ENCODE data around the gene KCNH2. TPM values are rescaled to one million over a fixed set of nuclear protein-coding genes. Genes with fewer than 3 reads are reported as not detected.
A peak's percentile ranks its signal among the peaks of the same experiment; 100 is the strongest.

KCNH2 gene
- total and polyA plus RNA-seq, 2 of the 13 experiments (the other 11 are each of a cell fraction or from before 2014, with no cell fraction given) = 0.09 to 0.11 TPM

DNA sequence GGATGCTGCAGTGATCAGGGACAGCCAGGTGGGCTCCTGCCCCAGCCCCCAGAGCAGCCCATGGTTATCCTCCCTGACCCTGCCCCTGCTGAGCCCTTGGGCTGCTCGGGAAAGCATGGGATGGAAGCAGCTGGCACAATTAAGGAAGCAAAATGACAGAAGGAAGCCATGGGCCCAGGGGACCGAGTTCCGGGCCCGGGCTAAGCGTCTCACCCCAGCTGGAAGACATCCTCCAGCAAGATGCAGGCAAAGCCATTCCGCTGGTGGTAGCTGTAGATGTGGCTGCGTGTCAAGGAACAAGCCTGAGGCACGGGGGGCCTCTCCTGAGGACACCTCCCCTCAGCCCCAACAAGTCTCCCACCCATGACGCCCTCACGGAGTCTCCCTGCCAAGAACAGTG is 45.1 kb upstream of the KCNH2 start:
- Histone ChIP-seq H3K4me2 (ENCODE audit: low read depth, low read length) (no peak overlapping the region), H3K27me3 (ENCODE audit: control insufficient read depth in 1 of 2, insufficient read depth in 2 of 2, low read length in 2 of 2) (peaks cover 19 to 71% of the 10 kb centered on the region in 2 experiments), H4K20me1 (ENCODE audit: insufficient read depth, low read length) (no peaks in the 10 kb centered on the region), H3K36me3 (replicated peaks in 1 of 2; ENCODE audit: control insufficient read depth in 1 of 2, insufficient read depth in 2 of 2, low read length in 2 of 2) (no peaks in the 10 kb centered on the region), H3K9me3 (ENCODE audit: low read length) (no peaks in the 10 kb centered on the region), H3K9ac (ENCODE audit: insufficient read depth, low read depth, low read length) (no peak overlapping the region), H3K4me3 (replicated peaks in 1 of 3; ENCODE audit: insufficient read depth in 1 of 3, low read depth in 2 of 3, low read length in 3 of 3) (no peak overlapping the region), H2AFZ (ENCODE audit: low read length) (no peak overlapping the region), H3K4me1 (ENCODE audit: insufficient read depth, low read length) (peaks cover 44% of the 10 kb centered on the region), H3K79me2 (ENCODE audit: insufficient read depth, low read length) (no peaks in the 10 kb centered on the region), H3K27ac (ENCODE audit: extremely low read length, insufficient read depth, low read length) (no peak overlapping the region)
- WGBS (ENCODE audit: low lambda C conversion rate) = 32% methylated on average over 5 of the region's 10 CpGs
- no TSS peak for BruUV-seq (replicated peaks)
- CTCF ChIA-PET (ENCODE audit: low intra/inter-chr PET ratio, low total read pairs) = no interaction called here
- intact Hi-C loops (cut with micrococcal nuclease; ENCODE audit: unreplicated experiment) (loop anchor here (10.0 kb wide), 1 partner anchor 1408 kb away; no protein-coding TSS in a partner anchor), in situ Hi-C loops (cut with HindIII; ENCODE audit: extremely low pct_ligation_motif_present, low pct_unique_long_range_greater_than_20kb) (no loop called here)
- ATAC-seq = no peak
- POLR2A ChIA-PET = no interaction called here
- no peak for DNase-seq (ENCODE audit: low spot score)
- TF ChIP-seq KLF16 (CRISPR knock-in tag; IDR thresholded peaks at IDR 0.05) = no peak
- TF ChIP-seq ZNF839 (CRISPR knock-in tag; IDR thresholded peaks at IDR 0.05; ENCODE audit: borderline replicate concordance) = no peak
- 0 out of 2 replicates have a peak, but pooled peaks have one; percentile 4 for TF ChIP-seq ZBTB7A (CRISPR knock-in tag; IDR thresholded peaks at IDR 0.05)
- TF ChIP-seq THAP7 (CRISPR knock-in tag; IDR thresholded peaks at IDR 0.05) = no peak
- FAIRE-seq = no peak

GRCh38 chr7:151020231-151020630 is 42.1 kb upstream of the KCNH2 start:
- H3K9ac ChIP-seq (ENCODE audit: insufficient read depth, low read depth, low read length) = no peak overlapping the region
- H3K9me3 ChIP-seq (ENCODE audit: low read length) = no peaks in the 10 kb centered on the region
- H3K36me3 ChIP-seq (replicated peaks in 1 of 2; ENCODE audit: control insufficient read depth in 1 of 2, insufficient read depth in 2 of 2, low read length in 2 of 2) = no peaks in the 10 kb centered on the region
- no peak for TF ChIP-seq ZNF879 (CRISPR knock-in tag; IDR thresholded peaks at IDR 0.05)
- TF ChIP-seq, protein P1, sequence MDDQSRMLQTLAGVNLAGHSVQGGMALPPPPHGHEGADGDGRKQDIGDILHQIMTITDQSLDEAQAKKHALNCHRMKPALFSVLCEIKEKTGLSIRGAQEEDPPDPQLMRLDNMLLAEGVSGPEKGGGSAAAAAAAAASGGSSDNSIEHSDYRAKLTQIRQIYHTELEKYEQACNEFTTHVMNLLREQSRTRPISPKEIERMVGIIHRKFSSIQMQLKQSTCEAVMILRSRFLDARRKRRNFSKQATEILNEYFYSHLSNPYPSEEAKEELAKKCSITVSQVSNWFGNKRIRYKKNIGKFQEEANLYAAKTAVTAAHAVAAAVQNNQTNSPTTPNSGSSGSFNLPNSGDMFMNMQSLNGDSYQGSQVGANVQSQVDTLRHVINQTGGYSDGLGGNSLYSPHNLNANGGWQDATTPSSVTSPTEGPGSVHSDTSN (CRISPR knock-in tag; IDR thresholded peaks at IDR 0.05; ENCODE audit: borderline replicate concordance) = no peak
- no peak for TF ChIP-seq TCF12 (IDR thresholded peaks at IDR 0.05)
- no peak for TF ChIP-seq TCF12 (CRISPR knock-in tag; IDR thresholded peaks at IDR 0.05)
- 0 out of 2 replicates have a peak, but pooled peaks have one; percentile 16 for TF ChIP-seq UBTF (CRISPR knock-in tag; IDR thresholded peaks at IDR 0.05)
- TF ChIP-seq ZNF780A (CRISPR knock-in tag; IDR thresholded peaks at IDR 0.05) = no peak
- TF ChIP-seq MAFF (IDR thresholded peaks at IDR 0.05; ENCODE audit: low read depth, low read length) = no peak
- TF ChIP-seq ZBTB7B (CRISPR knock-in tag; IDR thresholded peaks at IDR 0.05) = no peak
- FAIRE-seq = no peak
- no TSS peak for BruUV-seq (replicated peaks)
- ChIA-PET POLR2A (interaction anchor here (1.3 to 1.4 kb wide), 2 partner anchors 8 to 11 kb away, joined by 4 to 6 read pairs; partner anchors contain the start of gene ABCB8), CTCF (ENCODE audit: low intra/inter-chr PET ratio, low total read pairs) (no interaction called here)
- DNase-seq (ENCODE audit: low spot score) = no peak
- H3K4me2 ChIP-seq (ENCODE audit: low read depth, low read length) = no peak overlapping the region; the same call in 1 of the 2 replicates
- no peak overlapping the region for H2AFZ ChIP-seq (ENCODE audit: low read length)
- peaks cover 53% of the 10 kb centered on the region for H3K4me1 ChIP-seq (ENCODE audit: insufficient read depth, low read length)
- in situ Hi-C loops (cut with HindIII; ENCODE audit: extremely low pct_ligation_motif_present, low pct_unique_long_range_greater_than_20kb) = no loop called here
- no peaks in the 10 kb centered on the region for H3K79me2 ChIP-seq (ENCODE audit: insufficient read depth, low read length)
- peak; percentile 8; the same call in 1 of the 3 replicates for ATAC-seq
- H3K4me3 ChIP-seq (replicated peaks in 1 of 3; ENCODE audit: insufficient read depth in 1 of 3, low read depth in 2 of 3, low read length in 3 of 3) = no peak overlapping the region
- no peaks in the 10 kb centered on the region for H4K20me1 ChIP-seq (ENCODE audit: insufficient read depth, low read length)
- intact Hi-C loops (cut with micrococcal nuclease; ENCODE audit: unreplicated experiment) = loop anchor here (10.0 kb wide), 1 partner anchor 1405 kb away; no protein-coding TSS in a partner anchor
- H3K27me3 ChIP-seq (ENCODE audit: control insufficient read depth in 1 of 2, insufficient read depth in 2 of 2, low read length in 2 of 2) = peaks cover 14 to 64% of the 10 kb centered on the region in 2 experiments
- WGBS (ENCODE audit: low lambda C conversion rate) = 19% methylated on average over 7 of the region's 7 CpGs
- H3K27ac ChIP-seq (ENCODE audit: extremely low read length, insufficient read depth, low read length) = no peak overlapping the region

Measured in HepG2 (cell line).